ENCODE results near the gene MEA1.

GRCh38 chr6:42984924-42985475 is 28.7 kb downstream of the MEA1 start:
- TF ChIP-seq CTCF (IDR thresholded peaks at IDR 0.05) = no peak
- no peak for TF ChIP-seq EZH2 (IDR thresholded peaks at IDR 0.05)
